ENCODE measurements around the gene PWP2.
"Not testable (repeated sequence)": the region's sequence is repeated elsewhere in the genome, so short reads cannot be mapped to it uniquely, and the experiment has no call there.

The PWP2 gene

DNA sequence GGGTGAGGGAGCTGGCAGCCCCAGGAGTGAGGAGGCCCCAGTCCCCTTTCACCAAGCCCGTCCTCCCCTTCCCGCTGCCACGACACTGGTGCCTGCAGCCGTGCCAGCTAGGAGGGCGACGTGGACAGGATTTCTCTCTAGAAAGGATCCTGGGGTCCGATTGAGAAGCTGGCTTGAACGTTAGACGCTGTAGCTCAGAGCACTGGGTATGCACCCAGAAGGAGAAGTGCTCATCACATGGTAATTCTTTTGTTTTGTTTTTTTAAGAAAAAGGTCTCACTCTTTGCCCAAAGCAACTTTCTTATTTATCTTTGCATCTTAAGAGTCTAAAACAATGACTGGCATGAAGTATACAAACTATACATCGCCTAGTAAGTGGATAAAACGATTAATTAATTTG is 60.3 kb downstream of the PWP2 start:
- not testable (repeated sequence) for DNase-seq

- DNase-seq, result not testable (repeated sequence)
Measured at GRCh38 chr21:44170326-44170725, 63.1 kb downstream of the PWP2 start.

GRCh38 chr21:44170863-44171262 is 63.7 kb downstream of the PWP2 start:
- not testable (repeated sequence) for DNase-seq

DNA sequence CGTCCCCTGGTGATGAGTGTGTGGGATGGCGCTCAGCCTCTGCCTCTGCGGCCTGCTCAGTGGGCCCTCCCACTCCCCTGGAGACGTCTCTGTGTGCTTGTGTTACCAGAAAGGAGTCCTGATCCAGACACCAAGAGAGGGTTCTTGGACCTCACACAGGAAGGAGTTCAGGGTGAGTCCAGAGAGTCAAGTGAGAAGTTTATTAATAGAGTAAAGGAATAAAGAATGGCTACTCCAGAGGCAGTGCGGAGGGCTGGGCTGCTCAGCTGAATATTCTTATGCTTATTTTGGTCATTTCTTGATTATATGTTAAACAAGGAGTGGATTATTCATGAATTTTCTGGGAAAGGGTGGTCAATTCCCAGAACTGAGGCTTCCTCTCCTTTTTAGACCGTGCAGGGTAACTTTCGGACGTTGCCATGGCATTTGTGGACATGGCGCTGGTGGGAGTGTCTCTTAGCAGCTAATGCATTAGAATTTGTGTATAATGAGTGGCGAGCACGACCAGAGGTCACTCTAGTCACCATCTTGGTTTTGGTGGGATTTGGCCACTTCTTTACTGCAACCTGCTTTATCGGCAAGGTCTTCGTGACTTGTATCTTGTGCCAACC is 64.9 kb downstream of the PWP2 start:
- DNase-seq, result not testable (repeated sequence)

DNA sequence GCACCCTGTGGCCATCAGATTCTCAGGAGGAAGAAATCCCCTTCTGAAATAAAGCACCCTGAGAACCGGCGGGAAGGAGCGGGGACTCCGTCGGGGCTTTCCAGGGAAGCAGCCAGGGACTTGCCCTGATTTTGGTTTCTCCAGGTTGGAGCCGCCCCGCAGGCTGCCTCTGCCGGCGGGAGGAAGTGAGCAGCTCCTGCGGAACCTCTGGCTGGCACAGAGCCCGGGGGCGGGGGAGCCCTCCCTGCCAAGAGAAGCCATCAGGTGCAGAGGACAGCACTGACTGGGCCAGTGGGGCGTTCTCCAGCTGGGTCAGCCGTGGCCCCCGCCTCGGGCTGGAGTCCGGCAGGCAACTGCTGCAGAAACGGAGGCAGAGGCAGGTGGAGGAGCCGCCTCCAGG is 65.5 kb downstream of the PWP2 start:
- DNase-seq, result not testable (repeated sequence)

DNA sequence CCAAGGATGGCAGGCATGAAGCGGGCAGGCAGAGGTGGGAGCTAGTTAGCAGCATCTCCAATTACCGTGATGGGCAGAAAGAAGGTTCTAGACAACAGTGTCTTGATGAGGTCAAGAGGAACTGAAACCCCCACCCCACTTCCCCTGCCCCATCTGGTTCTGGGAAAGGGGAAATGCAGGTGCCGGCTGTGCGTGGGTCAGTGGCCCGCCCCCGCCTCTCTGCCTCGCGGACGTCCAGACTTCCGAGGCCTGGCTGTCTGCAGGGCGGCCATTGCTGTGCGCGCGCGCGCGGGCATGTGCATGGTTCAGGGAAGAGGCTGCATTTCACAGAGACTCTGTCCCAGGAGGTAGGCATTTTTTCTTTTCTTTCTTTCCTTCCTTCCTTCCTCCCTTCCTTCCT is 68.0 kb downstream of the PWP2 start:
- not testable (repeated sequence) for DNase-seq

DNA sequence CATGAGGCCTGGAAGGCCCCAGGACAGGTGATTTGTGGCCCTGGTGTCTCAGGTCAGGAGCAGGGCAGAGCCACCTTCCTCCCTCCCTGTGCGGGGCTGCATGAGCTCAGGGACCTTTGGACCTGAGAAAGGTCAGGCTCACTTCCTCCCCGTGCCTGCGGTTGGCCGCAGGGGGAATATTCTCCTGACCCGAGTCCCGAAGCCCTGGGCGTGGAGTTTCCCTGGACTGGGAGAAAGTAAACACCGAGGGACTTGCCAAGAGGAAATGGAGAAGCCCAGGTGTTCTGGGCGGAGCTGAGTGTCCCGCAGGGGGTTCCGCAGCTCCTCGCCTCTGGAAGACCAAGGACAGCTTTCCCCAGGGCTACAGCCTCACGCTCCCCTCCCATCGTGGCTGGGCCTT is 68.9 kb downstream of the PWP2 start:
- DNase-seq, result not testable (repeated sequence)
